ENCODE measurements around the gene RAB37. TPM values are rescaled to one million over a fixed set of nuclear protein-coding genes. Genes with fewer than 3 reads are reported as not detected.

RAB37 gene
- total and polyA plus RNA-seq, 2 of the 8 experiments (the other 6 are each of a cell fraction or from before 2014, with no cell fraction given): 5.5 to 6.1 TPM

DNA sequence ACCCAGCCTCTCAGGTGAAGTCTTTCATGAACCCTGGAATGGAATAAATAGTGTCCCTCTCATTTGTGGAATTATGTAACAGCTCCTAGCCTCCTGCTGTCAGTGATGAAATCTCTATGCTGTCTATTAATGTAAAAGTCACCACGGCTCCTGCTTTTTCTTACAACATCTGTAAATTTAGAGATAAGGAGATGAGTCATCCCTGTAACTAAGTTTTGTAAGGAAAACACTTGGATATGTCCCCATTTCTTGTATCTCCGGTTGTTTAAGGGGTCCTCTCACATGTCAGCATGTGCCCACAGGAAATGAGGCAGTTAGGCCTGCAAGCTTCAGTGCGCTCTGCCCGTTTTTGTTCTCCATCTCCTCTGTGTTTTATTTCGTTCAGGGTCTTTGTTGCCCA, 41.9 kb downstream of the RAB37 start:
- ChIA-PET CTCF (ENCODE audit: partially characterized antibody) (interaction anchor here (1.0 to 99.6 kb wide), 12 partner anchors 8 to 80 kb away, joined by 3 to 2981 read pairs (median 7); partner anchors contain the start of genes FDXR, GRIN2C, NHERF1 and RAB37), POLR2A (ENCODE audit: partially characterized antibody) (interaction anchor here (0.6 to 1.3 kb wide), 2 partner anchors 12 to 29 kb away, joined by 3 to 5 read pairs; no protein-coding TSS in a partner anchor)
- H2BK120ac ChIP-seq (replicated peaks; ENCODE audit: low read depth, low read length): no peak overlapping the region
- H3K4ac ChIP-seq (replicated peaks; ENCODE audit: insufficient read length, low read depth, low read length): no peak overlapping the region
- peaks cover 13% of the 10 kb centered on the region for H3K79me1 ChIP-seq (ENCODE audit: low read depth, low read length)
- H3K9ac ChIP-seq (replicated peaks in 1 of 4; ENCODE audit: extremely low read depth in 1 of 4, low read depth in 3 of 4, low read length in 3 of 4): no peak overlapping the region
- H3K4me2 ChIP-seq (ENCODE audit: insufficient read depth in 1 of 2, low read depth in 2 of 2, low read length in 2 of 2): no peak overlapping the region
- WGBS, 2 experiments (ENCODE audit: extremely low coverage in 1 of 2, insufficient coverage in 1 of 2, insufficient read length in 1 of 2, insufficient replicate concordance in 2 of 2, low coverage in 1 of 2, low lambda C conversion rate in 2 of 2, missing lambda C conversion rate in 1 of 2): 88% methylated on average over 5 of the region's 5 CpGs; no CpG with 5 or more reads in 1 of the 2 experiments
- no peak overlapping the region for H2AFZ ChIP-seq (ENCODE audit: low read length)
- no peak overlapping the region for H3K23ac ChIP-seq (ENCODE audit: insufficient read length)
- peaks cover 0 to 9% (median 6%) of the 10 kb centered on the region in 4 experiments; a peak in 5 of 7 replicates for H3K4me1 ChIP-seq (replicated peaks in 1 of 4; ENCODE audit: control insufficient read depth in 3 of 4, insufficient read depth in 4 of 4, low read length in 3 of 4)
- no peak overlapping the region for H2BK20ac ChIP-seq (ENCODE audit: low read length)
- peaks cover 0 to 9% (median under 1%) of the 10 kb centered on the region in 4 experiments; a peak in 4 of 8 replicates for H3K36me3 ChIP-seq (ENCODE audit: control insufficient read depth in 2 of 4, insufficient read depth in 4 of 4, low read length in 3 of 4)
- peaks cover 9% of the 10 kb centered on the region for H3K23me2 ChIP-seq (ENCODE audit: low read depth, low read length)
- no peaks in the 10 kb centered on the region for H3K9me3 ChIP-seq (ENCODE audit: insufficient read depth in 2 of 2, low read depth in 1 of 2, low read length in 1 of 2)
- H4K8ac ChIP-seq (ENCODE audit: extremely low read depth, insufficient read depth, low read length): no peak overlapping the region
- H2BK15ac ChIP-seq (ENCODE audit: low read length): no peak overlapping the region
- no peak overlapping the region for H3K27ac ChIP-seq (ENCODE audit: low read depth, low read length)
- H4K91ac ChIP-seq (replicated peaks; ENCODE audit: insufficient read length, low read length): no peak overlapping the region
- no peak overlapping the region for H3K4me3 ChIP-seq (ENCODE audit: extremely low read depth in 1 of 4, insufficient read depth in 2 of 4, low read depth in 3 of 4, low read length in 4 of 4)
- no peak overlapping the region for H3K56ac ChIP-seq (replicated peaks; ENCODE audit: insufficient read length, low read depth, low read length)
- FAIRE-seq: no peak
- H3K79me2 ChIP-seq (ENCODE audit: control insufficient read depth in 1 of 2, insufficient read depth in 2 of 2, low read length in 2 of 2): peaks cover 0 to 24% of the 10 kb centered on the region in 2 experiments; a peak in 2 of 4 replicates
- H4K5ac ChIP-seq (ENCODE audit: insufficient read length, low read depth, low read length): no peak overlapping the region
- no peaks in the 10 kb centered on the region for H3K27me3 ChIP-seq (replicated peaks in 1 of 4; ENCODE audit: control insufficient read depth in 3 of 4, extremely low read depth in 1 of 4, insufficient read depth in 3 of 4, low read length in 3 of 4)
- no peak overlapping the region for H2AK5ac ChIP-seq (ENCODE audit: low read depth, low read length)
- no peak overlapping the region for H3K14ac ChIP-seq (ENCODE audit: insufficient read length)
- H2BK5ac ChIP-seq (ENCODE audit: low read depth, low read length): no peak overlapping the region
- no peak for DNase-seq (ENCODE audit: low read depth in 1 of 2, low spot score in 2 of 2)
- peaks cover 2 to 7% of the 10 kb centered on the region in 2 experiments for H4K20me1 ChIP-seq (replicated peaks in 1 of 2; ENCODE audit: control insufficient read depth in 1 of 2, insufficient read depth in 2 of 2, low read length in 2 of 2)
- H3K18ac ChIP-seq (ENCODE audit: extremely low read depth, low read length): no peak overlapping the region
- TF ChIP-seq RNF2 (IDR thresholded peaks at IDR 0.05; ENCODE audit: borderline replicate concordance, low read depth, low read length, missing control alignments, poor library complexity, severe bottlenecking) (no peak), KDM5A (IDR thresholded peaks at IDR 0.05; ENCODE audit: low read length) (no peak), EGR1 (IDR thresholded peaks at IDR 0.05; ENCODE audit: borderline replicate concordance, low read depth, low read length) (no peak)
- TF ChIP-seq, protein P1, sequence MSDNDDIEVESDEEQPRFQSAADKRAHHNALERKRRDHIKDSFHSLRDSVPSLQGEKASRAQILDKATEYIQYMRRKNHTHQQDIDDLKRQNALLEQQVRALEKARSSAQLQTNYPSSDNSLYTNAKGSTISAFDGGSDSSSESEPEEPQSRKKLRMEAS (IDR thresholded peaks at IDR 0.05): no peak
- no peak overlapping the region for H2BK12ac ChIP-seq (ENCODE audit: low read depth, low read length)

Measured in H1 (cell line).